Activated CD8-positive, alpha-beta memory T cell treated with anti-CD3 and anti-CD28 coated beads, Interleukin-2, amount 50 U/mL, for 1 hour (primary cell): ENCODE measurements around the gene RIOK2.
"Not testable (repeated sequence)": the region's sequence is repeated elsewhere in the genome, so short reads cannot be mapped to it uniquely, and the experiment has no call there.

ENCODE experiments used
- DNase-seq: peaks from one replicate; pipeline ENCODE4 v3.0.0-alpha.2; 2020; ENCODE audit errors: extremely low read depth

RIOK2 gene

DNA sequence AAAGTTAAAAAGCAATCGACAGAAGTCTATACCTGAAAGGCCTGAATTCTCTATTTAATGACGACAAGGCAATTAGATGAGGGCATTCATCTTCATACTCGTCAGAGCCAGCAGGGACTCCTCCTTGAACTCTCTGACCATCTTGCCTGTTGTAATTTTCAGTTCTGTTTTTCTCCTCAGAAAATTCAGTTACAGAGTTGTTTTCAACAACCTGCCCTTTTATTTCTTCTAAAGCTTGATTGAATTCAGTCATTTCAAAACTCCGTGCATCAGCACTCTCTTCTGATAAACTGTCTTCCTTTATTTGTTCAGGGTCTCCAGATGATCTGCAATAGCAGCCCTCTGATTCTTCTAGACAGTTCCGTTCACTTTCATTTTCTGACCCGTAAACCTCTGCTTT is 15.6 kb downstream of the RIOK2 start:
- no peak for DNase-seq

DNA sequence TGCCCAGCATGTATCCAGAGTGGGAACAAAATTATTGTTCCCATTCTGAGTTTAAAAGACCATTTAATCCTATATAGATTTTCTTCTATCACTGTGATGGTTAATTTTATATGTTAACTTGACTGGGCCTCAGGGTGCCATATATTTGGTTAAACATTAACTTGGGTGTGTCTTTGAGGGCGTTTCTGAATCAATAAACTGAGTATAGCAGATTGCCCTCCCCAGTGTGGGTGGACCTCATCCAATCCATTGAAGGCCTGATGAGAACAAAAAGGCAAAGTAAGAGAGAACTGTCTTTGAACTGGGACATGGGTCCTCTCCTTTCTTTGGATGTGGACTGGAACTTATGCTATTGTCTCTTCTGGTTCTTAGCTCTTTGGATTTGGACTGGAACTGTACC is 17.3 kb downstream of the RIOK2 start:
- no peak for DNase-seq

DNA sequence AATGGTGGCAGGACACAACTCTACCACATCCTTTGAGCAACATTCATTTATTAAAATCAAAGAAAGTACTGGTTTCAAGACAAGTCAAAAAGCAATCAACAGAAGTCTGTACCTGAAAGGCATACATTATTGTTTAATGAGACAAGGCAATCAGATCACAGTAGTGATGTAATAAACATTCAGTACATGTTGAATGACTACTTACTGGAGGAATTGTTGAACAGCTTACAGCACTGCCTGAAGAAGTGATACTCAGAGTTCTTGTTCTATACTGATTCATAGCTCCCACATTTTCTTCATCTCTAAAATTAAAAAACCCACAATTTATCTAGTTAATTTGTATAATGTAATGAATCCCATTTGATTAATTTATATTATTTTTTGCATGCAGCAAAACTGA is 18.2 kb downstream of the RIOK2 start:
- no peak for DNase-seq

DNA sequence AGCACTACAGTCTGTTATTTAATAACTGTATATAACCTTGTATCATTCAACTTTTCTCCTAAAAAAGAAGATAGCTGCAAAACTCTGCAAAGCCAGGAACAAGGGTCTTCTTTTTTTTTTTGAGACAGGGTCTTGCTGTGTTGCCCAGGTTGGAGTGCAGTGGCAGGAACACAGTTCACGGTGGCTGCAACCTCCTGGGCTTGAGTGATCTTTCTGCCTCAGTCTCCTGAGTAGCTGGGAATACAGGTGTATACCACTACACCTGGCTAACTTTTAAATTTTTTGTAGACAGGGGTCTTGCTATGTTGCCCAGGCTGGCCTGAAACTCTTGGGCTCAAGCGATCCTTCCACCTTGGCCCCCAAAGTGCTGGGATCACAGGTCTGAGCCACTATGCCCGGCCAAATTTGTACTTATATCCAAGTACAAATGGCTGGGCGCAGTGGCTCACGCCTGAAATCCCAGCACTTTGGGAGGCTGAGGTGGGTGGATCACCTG is 19.2 kb downstream of the RIOK2 start:
- no peak for DNase-seq

DNA sequence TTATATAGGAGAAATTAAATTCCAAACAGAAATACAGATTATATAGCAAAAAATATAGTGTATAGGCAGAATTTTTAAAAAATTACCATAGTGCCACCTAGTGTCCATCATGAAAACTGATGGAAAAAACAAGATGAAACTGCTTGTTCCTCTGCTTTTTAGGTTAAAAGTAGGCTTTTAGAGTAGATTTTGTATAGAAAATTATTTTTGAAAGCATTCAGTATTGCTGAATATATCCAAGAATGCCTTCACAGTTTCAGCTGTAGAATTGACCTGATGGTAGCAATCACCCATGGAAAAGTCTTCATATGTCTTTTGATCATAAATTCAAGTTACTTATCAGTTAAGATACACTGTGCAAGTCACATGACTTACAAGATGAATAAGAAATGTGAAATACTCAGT is 19.7 kb downstream of the RIOK2 start:
- no peak for DNase-seq

DNA sequence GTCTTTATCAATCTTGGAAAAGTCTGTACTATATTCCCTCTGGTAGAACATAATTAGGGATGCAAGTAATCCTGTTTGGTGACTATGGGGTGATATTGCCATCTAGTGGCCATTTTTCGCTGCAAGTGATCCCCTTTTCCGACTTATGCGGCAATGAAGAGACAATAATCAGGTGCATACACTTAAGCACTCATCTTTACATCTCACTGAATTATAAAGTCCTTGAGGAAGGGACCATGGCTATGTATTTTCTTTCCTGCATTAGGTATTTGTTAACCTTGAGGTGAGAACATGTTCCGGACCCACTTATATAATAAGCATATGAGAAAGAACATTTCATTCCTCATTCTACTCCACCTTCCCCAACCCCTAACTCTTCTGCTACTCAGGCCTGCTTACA is 21.0 kb downstream of the RIOK2 start:
- DNase-seq, result peak; percentile 7

DNA sequence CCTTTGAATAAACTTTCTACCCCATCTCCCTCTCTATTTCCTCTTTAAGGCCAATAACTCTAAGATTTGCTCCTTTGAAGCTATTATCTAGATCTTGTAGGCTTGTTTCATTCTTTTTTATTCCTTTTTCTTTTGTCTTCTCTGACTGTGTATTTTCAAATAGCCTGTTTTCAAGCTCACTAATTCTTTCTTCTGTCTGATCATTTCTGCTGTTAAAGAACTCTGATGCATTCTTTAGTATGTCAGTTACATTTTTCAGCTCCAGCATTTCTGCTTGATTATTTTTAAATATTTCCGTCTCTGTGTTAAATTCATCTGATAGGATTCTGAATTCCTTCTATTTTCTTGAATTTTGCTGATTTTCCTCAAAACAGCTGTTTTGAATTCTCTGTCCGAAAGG is 25.4 kb downstream of the RIOK2 start:
- no peak for DNase-seq

DNA sequence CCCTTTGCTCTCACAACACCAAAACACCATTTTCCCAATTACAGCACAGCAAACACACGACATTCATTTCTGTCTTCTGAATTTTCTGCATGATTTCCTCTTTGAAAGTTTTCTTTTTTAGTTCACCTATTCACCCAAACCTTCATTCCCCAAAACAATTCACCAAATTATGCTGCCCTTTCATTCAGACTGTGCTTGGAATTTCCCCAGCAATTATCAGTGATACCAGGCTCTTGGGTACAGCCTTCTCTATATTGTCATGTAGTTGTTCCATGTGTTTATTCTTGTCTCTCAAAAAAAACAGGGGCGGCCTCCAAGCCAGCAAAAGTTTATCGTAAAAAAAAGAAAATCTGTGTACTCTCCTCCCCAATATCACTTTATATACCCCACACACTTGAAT is 31.7 kb downstream of the RIOK2 start:
- DNase-seq, result no peak

DNA sequence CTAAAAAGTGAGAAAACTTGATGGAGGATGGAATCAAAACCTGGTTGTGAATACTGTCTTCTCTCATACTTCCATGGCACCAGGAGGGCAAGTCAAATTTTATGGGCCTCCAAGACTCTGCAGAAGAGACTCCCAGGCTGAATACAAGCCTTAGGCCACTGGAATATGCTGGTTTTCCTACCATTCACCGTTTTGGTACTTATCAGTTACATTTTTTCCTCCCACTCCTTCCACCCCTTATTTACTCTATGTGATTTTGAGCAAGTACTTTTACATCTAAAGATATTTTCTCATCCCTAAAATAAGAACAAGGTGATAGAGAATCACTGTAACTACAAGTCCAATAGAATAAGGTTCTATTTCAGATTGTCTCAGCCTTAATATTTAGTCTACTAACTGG is 32.6 kb downstream of the RIOK2 start:
- DNase-seq, result no peak

DNA sequence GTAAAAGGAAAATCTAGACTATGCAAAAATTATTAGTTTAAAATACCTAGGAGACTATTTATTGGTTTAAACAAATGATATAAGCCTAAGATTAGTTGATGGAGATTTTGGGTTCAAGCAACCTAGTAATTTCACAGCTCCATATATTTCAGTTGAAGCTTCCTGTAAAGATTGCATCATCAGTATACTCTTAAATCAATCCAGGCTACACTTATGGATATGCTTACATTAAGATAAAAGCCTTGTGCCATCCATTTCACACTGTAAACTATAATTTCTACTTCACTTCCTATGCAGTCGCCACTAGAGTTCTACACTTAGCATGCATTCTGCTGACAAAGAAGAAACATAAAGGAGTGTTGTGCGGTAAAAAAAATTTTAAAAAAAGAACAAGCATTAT is 33.3 kb downstream of the RIOK2 start:
- no peak for DNase-seq

DNA sequence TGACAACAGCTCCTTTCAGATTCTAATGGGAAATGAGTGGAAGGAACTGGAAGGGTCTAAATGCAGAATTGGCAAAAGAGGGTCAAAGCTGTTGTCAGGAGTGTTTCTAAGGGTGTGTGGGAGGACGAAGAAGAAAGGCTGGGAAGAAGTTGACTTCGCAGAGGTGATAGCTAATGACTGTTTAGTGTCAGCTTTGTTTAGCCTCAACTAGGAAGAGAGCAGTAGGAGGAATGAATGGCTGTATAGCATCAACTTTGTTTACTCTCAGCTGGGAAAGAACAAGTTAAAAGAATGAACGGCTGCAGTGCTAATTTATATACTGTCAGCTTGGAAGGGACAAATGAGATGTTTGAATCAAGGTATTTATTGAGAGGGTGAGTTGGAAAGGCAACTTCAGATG is 34.8 kb downstream of the RIOK2 start:
- no peak for DNase-seq

DNA sequence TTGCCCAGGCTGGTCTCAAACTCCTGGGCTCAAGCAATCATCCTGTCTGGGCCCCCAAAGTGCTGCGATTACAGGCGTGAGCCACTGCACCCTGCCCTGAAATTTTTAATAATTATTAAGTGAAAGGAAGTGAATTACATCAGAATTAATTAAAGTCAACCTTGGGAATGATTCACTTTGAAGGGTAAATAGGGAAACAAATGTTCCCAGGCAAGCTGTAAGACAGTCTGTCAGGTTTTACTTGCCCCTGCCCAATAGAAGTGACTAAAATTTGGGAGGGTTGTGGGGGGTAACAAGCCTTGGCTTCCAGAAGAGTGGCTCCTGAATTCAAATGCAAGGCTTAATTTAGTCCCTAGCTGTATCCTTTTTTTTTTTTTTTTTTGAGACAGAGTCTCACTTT is 39.3 kb downstream of the RIOK2 start:
- no peak for DNase-seq

DNA sequence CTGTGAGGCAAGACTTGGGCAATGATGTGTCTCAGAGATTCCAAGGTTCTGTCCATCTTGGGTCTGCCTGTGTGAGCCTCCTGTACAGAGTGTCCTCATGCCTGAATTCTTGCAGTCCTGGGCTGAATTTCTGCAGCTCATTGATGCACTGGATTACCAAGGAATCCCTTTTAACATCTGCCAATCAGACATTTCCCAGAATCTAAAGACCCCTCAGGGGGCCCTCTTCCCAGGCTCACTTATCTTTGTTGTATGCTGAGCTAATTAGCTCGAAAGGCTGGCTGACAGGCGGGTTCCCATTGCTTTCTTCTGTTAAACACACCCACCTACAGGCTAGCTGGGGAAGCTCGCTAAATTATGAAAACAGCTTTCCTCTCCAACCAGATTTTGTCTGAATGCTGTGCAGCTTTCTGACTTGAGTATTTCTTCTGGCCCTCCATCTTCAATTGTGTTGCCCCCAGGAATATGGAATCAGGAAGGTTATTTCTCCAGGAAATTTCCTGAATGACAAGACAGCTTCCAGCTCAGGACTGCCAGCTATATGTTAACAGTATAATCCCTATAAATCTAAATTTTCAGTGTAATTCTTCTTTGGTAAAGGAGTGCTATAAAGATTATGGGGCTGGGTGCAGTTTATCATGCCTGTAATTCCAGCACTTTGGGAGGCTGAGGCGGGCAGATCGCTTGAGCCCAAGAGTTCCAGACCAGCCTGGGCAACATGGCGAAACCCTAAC is 40.4 kb downstream of the RIOK2 start, which contains the start of gene LIX1:
LIX1 (minus strand) TSS at position 91 of the 734 bp plus-strand sequence; CDS start at position 56, 35 bp downstream.
- DNase-seq, result no peak

DNA sequence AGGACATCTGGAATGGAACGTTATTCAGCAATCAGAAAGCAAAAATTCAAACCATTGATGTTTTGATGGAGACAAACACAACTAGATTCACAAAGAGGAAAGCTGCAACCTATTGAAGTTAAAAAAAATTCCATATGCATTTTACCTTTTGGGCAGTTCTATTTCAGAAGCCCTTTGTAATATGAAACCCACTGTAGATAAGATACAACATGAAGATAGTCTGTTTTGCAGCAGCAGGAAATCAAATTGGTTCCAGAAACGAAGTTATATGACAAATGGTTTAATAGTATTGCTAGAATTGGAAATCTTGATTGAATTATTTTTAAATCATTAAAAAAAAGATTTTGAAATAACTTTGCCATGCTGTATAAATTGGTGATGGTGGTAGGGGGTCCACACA is 41.5 kb downstream of the RIOK2 start:
- no peak for DNase-seq

DNA sequence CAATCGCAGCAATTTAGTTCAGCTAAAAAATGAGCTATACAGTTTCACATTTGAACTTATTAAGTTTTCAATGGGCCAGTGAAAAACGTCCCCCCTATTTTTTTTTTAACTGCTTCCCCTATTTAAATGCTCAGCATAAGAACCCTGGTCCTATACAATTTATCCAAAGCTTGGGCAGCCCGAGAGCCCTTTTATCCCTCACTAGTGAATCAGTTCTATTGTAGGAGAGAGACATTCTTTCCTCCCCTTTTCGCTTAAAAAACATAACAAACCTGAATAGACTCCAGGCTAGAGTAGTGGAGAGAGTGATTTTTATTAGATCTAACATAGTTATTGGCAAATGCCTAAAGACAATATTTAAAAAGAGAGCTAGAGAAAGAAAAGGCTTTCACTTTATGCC is 42.0 kb downstream of the RIOK2 start:
- no peak for DNase-seq

DNA sequence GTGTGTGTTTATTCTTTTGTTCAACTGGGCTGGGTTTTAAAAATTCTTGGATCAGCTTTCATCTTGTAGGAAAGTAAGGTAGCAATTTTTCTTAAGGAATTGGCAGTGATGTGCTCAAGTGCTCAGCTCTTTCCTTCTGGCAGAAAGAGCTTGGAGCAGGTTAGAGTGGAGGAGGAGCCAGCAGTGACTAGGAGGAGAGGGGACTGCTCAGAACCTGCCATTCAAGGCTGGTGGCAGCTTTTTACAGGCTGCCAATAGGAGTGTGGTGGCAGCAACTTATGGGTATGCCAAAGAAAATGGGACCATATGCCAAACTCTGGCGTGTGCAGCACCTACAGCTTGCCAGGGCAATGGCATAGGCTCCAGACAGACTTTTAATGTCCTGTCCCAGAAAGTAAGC is 42.8 kb downstream of the RIOK2 start:
- DNase-seq, result not testable (repeated sequence)

DNA sequence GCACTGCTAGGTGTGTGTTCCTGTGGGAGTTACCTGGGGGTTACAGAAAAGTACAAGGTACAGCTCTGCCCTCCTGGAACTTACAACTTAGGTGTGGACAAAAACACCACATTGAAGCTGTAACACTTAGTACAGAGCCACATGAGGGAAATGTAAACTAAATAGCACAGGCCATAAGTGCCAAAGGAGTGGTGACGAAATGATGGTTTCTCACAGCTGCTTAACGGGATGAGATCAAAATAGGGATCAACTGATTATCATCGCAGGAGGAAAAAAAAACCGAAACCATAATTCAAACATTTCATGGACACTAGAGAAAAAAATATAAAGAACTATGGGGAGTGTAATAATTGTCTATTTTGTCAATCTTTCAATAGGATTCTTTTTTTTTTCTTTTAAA is 46.6 kb downstream of the RIOK2 start:
- DNase-seq, result no peak

DNA sequence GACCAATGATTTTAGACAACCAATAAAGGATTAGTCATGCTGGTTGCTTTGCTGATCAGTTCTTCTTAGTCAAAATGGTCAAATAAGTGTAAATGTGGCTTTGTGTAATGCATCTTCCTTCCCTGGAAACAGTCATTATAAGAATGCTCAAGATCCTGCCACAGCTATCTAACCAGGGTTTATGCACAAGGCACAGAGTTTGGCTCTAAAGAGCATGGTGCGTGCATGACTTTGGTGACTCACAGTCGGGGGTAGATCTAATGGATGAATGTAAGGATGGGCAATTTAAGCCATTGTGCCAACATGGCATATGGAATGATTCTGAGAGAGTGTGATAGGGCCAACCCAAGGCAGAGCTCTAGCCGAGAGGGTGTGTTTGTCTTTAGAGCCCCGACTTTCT is 47.2 kb downstream of the RIOK2 start:
- DNase-seq, result no peak

DNA sequence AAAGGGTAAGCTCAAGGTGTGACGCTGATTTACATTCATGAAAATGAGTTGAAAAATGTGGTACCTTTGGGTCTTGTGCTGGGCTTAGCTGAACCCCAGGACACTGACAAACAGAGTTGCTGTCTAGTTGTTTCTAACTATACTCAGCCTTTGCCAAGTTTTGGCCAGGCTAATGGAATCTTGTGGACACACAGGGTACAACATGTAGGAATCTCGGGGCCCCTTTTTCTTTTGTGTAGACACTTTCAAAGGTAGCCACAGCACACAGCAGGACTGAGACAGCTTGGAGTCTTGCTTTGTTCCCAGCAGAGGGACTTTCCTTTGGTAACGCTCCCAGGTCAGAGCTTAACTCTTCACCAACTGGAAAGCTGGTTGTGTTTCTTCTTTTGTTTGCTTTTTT is 48.4 kb downstream of the RIOK2 start:
- no peak for DNase-seq

DNA sequence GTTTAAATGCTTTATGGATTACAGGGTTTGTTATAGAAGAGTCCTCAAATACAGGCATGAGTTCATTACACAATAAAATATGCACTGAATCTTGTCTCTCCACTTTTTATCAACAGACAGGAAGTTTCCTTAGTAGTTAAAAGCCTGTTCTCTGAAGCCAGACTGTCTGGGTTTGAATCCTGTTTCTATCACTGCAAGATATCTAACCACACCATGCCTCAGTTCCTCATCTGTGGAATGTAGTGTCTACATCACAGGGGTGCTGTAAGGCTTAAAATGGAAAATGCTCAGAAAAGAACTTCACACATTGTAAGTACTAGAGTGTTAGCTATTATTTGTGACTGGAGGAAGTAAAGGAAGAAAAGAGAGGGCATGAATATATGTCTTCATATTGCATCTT is 49.9 kb downstream of the RIOK2 start:
- DNase-seq, result no peak

DNA sequence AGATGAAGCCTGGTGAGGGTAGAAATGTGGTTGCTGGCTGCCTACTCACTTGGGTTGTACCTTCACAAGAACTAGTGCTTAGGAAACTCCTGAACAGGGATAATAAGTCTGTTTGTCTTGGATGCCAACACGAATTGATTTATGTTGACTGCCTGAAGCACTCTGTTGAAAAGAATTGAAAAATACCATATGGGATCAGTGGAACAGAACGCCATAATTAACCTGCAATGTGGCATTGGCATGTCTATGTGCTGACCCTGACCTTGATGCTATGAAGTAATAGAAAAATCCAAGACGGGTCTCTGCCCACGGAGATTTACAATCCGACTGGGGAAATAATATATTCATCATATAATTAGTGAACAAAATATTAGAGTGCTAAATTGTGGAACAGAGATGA is 51.1 kb downstream of the RIOK2 start:
- DNase-seq, result no peak

DNA sequence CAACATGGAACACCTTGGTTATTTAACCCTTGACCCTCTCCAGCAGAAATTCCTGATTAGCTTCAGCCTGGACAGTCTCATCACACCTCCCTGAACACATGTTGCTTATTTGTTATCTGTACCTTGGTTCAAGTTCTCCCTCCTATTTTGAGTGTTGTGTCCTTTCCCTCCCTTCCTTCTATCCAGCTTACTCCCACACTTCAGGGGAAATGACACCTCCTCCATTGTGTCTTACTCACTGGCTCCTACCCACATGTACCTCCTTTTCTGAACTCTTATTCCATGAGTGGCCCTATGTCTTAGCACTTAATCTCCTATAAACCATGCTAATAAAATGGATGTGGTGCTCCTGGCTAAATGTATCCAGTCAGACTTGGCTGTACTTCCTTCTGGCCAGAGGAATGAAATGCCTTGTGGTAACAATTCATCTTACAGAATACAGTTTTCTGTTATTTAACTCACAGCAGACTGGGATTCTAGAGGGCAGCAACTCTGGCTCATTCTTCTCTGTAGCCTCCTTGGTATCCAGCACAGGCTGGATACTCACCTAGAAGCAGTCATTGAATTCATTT is 51.8 kb downstream of the RIOK2 start:
- no peak for DNase-seq

DNA sequence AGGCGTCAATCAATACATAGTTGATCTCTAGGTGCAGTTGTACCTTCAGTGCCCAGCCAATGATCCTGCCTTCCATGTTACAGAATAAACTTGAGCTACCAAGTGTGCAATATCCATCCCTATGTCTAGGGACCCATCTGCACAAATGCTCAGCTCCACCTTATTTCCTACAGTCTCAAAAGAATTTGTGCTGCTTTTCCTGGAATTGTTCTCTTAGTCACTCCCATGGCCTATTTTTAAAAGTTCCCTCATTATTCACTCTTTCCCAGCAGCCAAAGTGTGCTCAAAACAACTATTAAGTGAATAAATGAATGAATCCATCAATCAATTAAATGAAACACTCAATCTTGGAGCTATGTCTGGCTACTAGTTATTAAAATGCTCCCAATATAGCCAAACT is 55.3 kb downstream of the RIOK2 start:
- DNase-seq, result no peak
